GM23248 (cell line): ENCODE measurements around the gene YPEL2.

Experiments
- EZH2 ChIP-seq: fragments of 200-600 bp; sonication (generic); IDR thresholded peaks from 2 replicates; pipeline ENCODE4 v1.6.1; 2018; ENCODE audit warnings: antibody characterized with exemption, mild to moderate bottlenecking; ENCODE audit not compliant: insufficient read depth, poor library complexity, severe bottlenecking
- EZH2phosphoT487 ChIP-seq: fragments of 200-600 bp; sonication (generic); IDR thresholded peaks from 2 replicates; pipeline ENCODE4 v1.6.1; 2018; ENCODE audit warnings: antibody characterized with exemption, moderate library complexity, mild to moderate bottlenecking, low read depth; ENCODE audit not compliant: insufficient read depth

DNA sequence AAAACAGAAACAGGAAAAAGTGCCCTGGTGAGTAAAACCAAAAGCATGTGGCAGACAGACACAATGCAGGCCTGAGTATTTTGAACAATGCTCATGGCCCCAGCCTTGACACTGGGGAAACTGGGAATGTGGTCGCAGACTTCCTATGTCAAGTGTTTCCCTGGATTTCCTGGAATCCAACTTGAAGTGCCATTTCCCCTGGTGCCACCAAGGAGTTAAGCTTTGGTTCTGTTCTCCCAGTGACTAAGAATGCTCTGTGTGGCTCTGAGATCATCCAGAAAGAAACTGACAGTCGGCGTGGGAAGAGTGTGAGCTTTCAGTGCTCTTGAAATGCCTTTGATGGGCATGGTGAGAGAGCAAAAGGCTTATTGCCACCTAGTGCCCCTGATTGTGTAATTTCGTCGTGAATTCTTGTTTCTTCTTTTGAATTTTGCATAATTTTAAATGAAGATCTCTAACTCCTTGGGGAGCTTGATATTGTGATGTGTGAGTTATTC, 96.0 kb downstream of the YPEL2 start:
- TF ChIP-seq EZH2 (no peak), EZH2phosphoT487 (no peak)
